ENCODE results near the gene IL3. TPM values are rescaled to one million over a fixed set of nuclear protein-coding genes. Genes with fewer than 3 reads are reported as not detected.

IL3 gene
- total RNA-seq, 1 experiment from 2014 or later, result not detected

DNA sequence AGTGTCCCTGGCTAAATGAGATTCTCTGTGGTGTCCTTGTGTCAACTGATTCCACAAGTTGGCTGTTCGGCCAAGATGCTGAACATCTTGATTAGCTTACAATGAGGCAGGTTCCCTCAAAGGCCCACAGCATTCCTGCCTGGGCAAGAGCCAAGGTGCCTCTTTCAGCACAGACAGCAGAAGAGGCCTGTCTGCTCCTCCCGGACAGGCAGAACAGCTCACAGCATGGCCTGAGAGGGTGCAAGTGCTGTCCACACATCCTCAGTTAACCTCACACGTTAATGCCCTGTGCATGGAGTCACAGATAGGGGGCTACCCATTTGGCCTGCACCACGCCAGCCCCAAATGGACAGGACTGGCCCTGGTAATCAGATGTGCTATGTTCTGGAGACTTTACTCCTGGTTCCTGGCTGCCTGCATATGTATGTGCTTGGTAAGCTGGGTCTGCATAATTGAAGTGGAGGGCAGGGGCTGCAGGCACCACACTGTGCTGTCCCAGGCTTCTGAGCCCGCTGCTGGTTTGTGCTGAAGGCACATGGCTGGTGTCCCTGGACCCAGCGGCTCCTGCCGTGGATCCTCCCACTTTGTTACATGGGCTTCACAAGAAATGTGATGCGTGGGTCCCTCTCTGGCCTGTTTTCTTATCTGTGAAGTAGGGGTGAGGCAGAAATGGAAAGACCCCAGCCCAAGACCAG lies 22.0 kb downstream of the IL3 start:
- TF ChIP-seq, protein P1, sequence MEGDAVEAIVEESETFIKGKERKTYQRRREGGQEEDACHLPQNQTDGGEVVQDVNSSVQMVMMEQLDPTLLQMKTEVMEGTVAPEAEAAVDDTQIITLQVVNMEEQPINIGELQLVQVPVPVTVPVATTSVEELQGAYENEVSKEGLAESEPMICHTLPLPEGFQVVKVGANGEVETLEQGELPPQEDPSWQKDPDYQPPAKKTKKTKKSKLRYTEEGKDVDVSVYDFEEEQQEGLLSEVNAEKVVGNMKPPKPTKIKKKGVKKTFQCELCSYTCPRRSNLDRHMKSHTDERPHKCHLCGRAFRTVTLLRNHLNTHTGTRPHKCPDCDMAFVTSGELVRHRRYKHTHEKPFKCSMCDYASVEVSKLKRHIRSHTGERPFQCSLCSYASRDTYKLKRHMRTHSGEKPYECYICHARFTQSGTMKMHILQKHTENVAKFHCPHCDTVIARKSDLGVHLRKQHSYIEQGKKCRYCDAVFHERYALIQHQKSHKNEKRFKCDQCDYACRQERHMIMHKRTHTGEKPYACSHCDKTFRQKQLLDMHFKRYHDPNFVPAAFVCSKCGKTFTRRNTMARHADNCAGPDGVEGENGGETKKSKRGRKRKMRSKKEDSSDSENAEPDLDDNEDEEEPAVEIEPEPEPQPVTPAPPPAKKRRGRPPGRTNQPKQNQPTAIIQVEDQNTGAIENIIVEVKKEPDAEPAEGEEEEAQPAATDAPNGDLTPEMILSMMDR (IDR thresholded peaks at IDR 0.05; ENCODE audit: insufficient read depth in 1 of 2, low read depth in 1 of 2, low read length in 1 of 2, severe bottlenecking in 1 of 2, unreplicated experiment in 1 of 2), result no peak
- CTCF ChIA-PET, result no interaction called here
- no peak for DNase-seq
- Mint-ChIP-seq H3K4me1 (ENCODE audit: low read depth, unreplicated experiment) (no peaks in the 10 kb centered on the region), H3K9me3 (ENCODE audit: unreplicated experiment) (no peaks in the 10 kb centered on the region), H3K27ac (ENCODE audit: unreplicated experiment) (no peak overlapping the region), H3K4me3 (ENCODE audit: unreplicated experiment) (no peak overlapping the region), H3K36me3 (ENCODE audit: insufficient read depth, unreplicated experiment) (no peaks in the 10 kb centered on the region), H3K27me3 (ENCODE audit: insufficient read depth, unreplicated experiment) (peaks cover 2% of the 10 kb centered on the region)
- H3K36me3 ChIP-seq (ENCODE audit: control insufficient read depth, insufficient read depth, low read length), result no peaks in the 10 kb centered on the region
- H3K9me3 ChIP-seq, result no peaks in the 10 kb centered on the region
- POLR2A ChIA-PET, result no interaction called here
- H3K27me3 ChIP-seq (replicated peaks; ENCODE audit: control insufficient read depth, insufficient read depth, low read length), result no peaks in the 10 kb centered on the region
- BruUV-seq (replicated peaks), result no TSS peak
- H3K4me1 ChIP-seq, result no peaks in the 10 kb centered on the region
- no peak overlapping the region for H3K4me3 ChIP-seq (ENCODE audit: low read depth, low read length)
- intact Hi-C loops (cut with micrococcal nuclease; ENCODE audit: unreplicated experiment), result no loop called here

DNA sequence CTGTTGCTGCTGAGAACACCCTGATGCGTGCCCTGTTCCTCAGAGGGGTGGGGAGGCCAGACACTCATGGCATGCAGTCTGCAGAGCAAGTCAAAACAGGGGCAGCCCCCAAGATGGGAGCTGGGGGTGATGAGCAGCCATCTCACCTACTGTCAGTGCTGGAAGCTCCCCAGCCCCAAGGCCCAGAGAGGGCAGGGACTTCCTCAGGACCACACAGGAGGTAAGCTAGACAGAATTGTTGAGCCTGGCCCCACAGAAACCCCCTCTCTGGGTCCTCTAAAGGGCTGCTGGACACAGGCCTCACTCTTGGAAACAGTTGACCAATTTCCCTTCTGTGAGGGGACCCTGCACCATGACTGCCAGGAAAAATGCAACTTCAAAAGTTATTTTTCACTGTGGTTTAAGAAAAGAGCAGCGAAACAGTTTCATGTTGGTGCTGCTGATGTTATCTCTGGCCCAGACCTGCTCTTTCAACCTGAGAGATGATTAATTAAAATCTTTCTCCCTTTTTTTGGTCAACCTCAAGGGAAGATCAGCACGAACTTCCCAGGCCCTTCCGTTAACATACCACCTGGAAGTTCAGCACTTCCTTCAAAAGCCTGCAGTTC lies 22.7 kb downstream of the IL3 start:
- no peaks in the 10 kb centered on the region for H3K36me3 Mint-ChIP-seq (ENCODE audit: insufficient read depth, unreplicated experiment)
- TF ChIP-seq, protein P1 (IDR thresholded peaks at IDR 0.05; ENCODE audit: insufficient read depth in 1 of 2, low read depth in 1 of 2, low read length in 1 of 2, severe bottlenecking in 1 of 2, unreplicated experiment in 1 of 2), result no peak
- intact Hi-C loops (cut with micrococcal nuclease; ENCODE audit: unreplicated experiment), result no loop called here
- H3K27me3 ChIP-seq (replicated peaks; ENCODE audit: control insufficient read depth, insufficient read depth, low read length), result no peaks in the 10 kb centered on the region
- no peaks in the 10 kb centered on the region for H3K4me1 Mint-ChIP-seq (ENCODE audit: low read depth, unreplicated experiment)
- DNase-seq, result no peak
- H3K4me3 ChIP-seq (ENCODE audit: low read depth, low read length), result no peak overlapping the region
- peaks cover 2% of the 10 kb centered on the region for H3K27me3 Mint-ChIP-seq (ENCODE audit: insufficient read depth, unreplicated experiment)
- H3K9me3 Mint-ChIP-seq (ENCODE audit: unreplicated experiment), result no peaks in the 10 kb centered on the region
- no peaks in the 10 kb centered on the region for H3K36me3 ChIP-seq (ENCODE audit: control insufficient read depth, insufficient read depth, low read length)
- no peaks in the 10 kb centered on the region for H3K4me1 ChIP-seq
- no peaks in the 10 kb centered on the region for H3K9me3 ChIP-seq
- ChIA-PET POLR2A (no interaction called here), CTCF (no interaction called here)
- BruUV-seq (replicated peaks), result no TSS peak
- no peak overlapping the region for H3K4me3 Mint-ChIP-seq (ENCODE audit: unreplicated experiment)
- H3K27ac Mint-ChIP-seq (ENCODE audit: unreplicated experiment), result no peak overlapping the region

DNA sequence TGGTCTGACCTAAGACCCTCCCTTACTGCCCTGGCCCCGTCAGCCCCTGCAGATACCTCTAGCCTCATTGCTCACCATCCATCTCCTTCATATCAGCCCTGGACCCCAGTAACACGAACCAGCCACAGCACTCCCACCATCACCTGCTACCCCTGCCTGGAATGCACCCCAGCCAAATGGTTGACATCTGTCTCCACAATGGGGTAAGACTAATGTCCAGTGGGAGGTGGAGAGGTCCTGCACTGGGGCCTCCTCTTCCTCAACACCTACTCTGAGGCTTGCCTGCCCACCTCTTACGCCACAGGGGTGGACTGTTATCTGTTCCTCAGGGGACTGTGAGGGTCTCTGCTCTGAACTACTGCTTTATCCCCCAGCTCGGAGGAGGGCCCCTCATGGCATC lies 25.2 kb downstream of the IL3 start:
- peaks cover 2% of the 10 kb centered on the region for H3K27me3 Mint-ChIP-seq (ENCODE audit: insufficient read depth, unreplicated experiment)
- CTCF ChIA-PET, result no interaction called here
- BruUV-seq (replicated peaks), result no TSS peak
- intact Hi-C loops (cut with micrococcal nuclease; ENCODE audit: unreplicated experiment), result no loop called here
- Histone ChIP-seq H3K9me3 (no peaks in the 10 kb centered on the region), H3K4me3 (ENCODE audit: low read depth, low read length) (no peak overlapping the region), H3K4me1 (no peaks in the 10 kb centered on the region), H3K27me3 (replicated peaks; ENCODE audit: control insufficient read depth, insufficient read depth, low read length) (no peaks in the 10 kb centered on the region), H3K36me3 (ENCODE audit: control insufficient read depth, insufficient read depth, low read length) (no peaks in the 10 kb centered on the region)
- H3K36me3 Mint-ChIP-seq (ENCODE audit: insufficient read depth, unreplicated experiment), result no peaks in the 10 kb centered on the region
- no peak for DNase-seq
- H3K4me1 Mint-ChIP-seq (ENCODE audit: low read depth, unreplicated experiment), result no peaks in the 10 kb centered on the region
- no peak overlapping the region for H3K4me3 Mint-ChIP-seq (ENCODE audit: unreplicated experiment)
- TF ChIP-seq, protein P1 (IDR thresholded peaks at IDR 0.05; ENCODE audit: insufficient read depth in 1 of 2, low read depth in 1 of 2, low read length in 1 of 2, severe bottlenecking in 1 of 2, unreplicated experiment in 1 of 2), result no peak
- no peak overlapping the region for H3K27ac Mint-ChIP-seq (ENCODE audit: unreplicated experiment)
- no peaks in the 10 kb centered on the region for H3K9me3 Mint-ChIP-seq (ENCODE audit: unreplicated experiment)
- POLR2A ChIA-PET, result no interaction called here
